Neural crest cell (in vitro differentiated cells): ENCODE results near the gene GOT2. TPM values are rescaled to one million over a fixed set of nuclear protein-coding genes. Genes with fewer than 3 reads are reported as not detected.
A peak's percentile ranks its signal among the peaks of the same experiment; 100 is the strongest.

ENCODE experiments used
- DNase-seq: peaks from one replicate; pipeline ENCODE4 v3.0.0; 2021; ENCODE audit warnings: low read depth, mixed read lengths, low spot score
- H3K27ac Mint-ChIP-seq: one replicate; pipeline ENCODE4 v1.8.0; 2021; ENCODE audit warnings: mild to moderate bottlenecking, mixed read lengths; ENCODE audit not compliant: unreplicated experiment
- H3K27me3 Mint-ChIP-seq: 2 replicates; pipeline ENCODE4 v1.8.0; 2021; ENCODE audit warnings: low read depth, mild to moderate bottlenecking, mixed read lengths
- H3K36me3 Mint-ChIP-seq: 2 replicates; pipeline ENCODE4 v1.8.0; 2021; ENCODE audit warnings: low read depth, mild to moderate bottlenecking, mixed read lengths
- H3K4me1 Mint-ChIP-seq: 2 replicates; pipeline ENCODE4 v1.8.0; 2021; ENCODE audit warnings: mixed read lengths
- H3K4me3 Mint-ChIP-seq: one replicate; pipeline ENCODE4 v1.8.0; 2021; ENCODE audit warnings: mild to moderate bottlenecking, mixed read lengths
- H3K9me3 Mint-ChIP-seq: 2 replicates; pipeline ENCODE4 v1.8.0; 2021; ENCODE audit warnings: mixed read lengths
- total RNA-seq: library from RNA; stranded (reverse); gene quantifications from 2 replicates; pipeline ENCODE4 v1.2.1, GENCODE V29; 2021
- TF ChIP-seq, protein P1 (sequence below): fragments of 200-600 bp; sonication (generic); conservative IDR thresholded peaks from 2 replicates; pipeline ENCODE4 v1.5.0; 2021; ENCODE audit warnings: antibody characterized with exemption, mild to moderate bottlenecking

The GOT2 gene
- total RNA-seq, 1 donor from 2014 or later: 128 TPM

DNA sequence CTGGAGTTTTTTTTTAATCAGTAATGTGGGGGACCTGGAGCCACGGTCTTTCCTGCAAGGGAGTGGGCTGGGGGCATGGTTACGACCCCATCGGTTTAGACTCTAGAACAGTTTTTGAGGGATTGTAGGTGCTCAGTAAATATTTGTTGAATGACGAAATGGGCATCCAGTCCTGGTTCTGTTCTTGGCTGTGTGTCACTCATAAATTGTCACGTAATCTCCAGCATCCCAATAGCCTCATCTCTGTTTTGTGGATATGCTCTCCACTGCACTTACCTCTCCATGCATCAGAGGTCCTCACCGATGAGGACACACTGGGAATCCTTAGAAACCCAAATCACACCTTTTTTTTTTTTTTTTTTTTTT lies 49.0 kb downstream of the GOT2 start:
- DNase-seq: no peak
- Mint-ChIP-seq H3K4me3 (peak overlapping the region; percentile 98), H3K27me3 (peaks cover 12% of the 10 kb centered on the region), H3K36me3 (no peaks in the 10 kb centered on the region), H3K4me1 (peaks cover 18% of the 10 kb centered on the region), H3K27ac (no peak overlapping the region), H3K9me3 (no peaks in the 10 kb centered on the region)
- TF ChIP-seq, protein P1, sequence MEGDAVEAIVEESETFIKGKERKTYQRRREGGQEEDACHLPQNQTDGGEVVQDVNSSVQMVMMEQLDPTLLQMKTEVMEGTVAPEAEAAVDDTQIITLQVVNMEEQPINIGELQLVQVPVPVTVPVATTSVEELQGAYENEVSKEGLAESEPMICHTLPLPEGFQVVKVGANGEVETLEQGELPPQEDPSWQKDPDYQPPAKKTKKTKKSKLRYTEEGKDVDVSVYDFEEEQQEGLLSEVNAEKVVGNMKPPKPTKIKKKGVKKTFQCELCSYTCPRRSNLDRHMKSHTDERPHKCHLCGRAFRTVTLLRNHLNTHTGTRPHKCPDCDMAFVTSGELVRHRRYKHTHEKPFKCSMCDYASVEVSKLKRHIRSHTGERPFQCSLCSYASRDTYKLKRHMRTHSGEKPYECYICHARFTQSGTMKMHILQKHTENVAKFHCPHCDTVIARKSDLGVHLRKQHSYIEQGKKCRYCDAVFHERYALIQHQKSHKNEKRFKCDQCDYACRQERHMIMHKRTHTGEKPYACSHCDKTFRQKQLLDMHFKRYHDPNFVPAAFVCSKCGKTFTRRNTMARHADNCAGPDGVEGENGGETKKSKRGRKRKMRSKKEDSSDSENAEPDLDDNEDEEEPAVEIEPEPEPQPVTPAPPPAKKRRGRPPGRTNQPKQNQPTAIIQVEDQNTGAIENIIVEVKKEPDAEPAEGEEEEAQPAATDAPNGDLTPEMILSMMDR: no peak

DNA sequence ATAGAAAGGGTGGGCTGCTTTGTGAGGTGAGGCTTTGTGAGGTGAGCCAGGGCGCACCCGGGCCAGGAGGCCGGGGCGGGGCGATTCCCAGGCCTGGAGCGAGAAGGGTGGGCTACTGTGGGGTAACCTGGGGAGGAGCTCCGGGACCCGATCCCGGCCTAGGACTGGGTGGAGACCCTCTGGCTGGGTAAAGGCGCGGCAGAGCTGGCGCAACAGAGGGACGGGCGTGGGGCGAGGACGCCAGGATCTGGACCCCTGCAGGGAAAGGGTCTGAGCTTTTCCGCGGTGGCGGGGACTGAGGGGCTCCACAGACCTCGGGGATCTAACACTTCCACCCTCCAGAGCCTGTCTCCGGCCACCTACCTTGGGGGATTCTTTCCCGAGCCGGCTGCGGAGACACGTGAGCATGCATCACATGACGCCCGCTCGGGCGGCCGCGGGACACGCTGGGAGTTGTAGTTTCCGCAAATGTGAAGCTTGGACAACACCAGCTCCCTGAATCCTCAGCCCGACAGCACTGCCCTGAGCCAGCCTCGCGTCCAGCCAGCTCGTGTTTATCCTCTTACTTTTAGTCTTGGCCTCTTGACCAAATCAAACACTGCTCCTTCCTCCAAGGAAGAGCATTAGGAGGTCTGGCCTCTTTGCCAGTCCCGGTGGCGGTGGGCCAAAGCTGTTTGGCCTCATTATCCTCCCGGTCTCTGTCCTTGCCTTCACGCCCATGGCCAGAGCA lies 49.6 kb downstream of the GOT2 start, which contains the start of gene SLC38A7:
Gene SLC38A7 (minus strand): TSS at position 417 of the 730 bp plus-strand sequence. CDS start 4,644 bp downstream, outside the sequence.
- peak; percentile 76 for DNase-seq
- Mint-ChIP-seq H3K27ac (peak within 1 kb of the TSS; percentile 89), H3K4me3 (peak within 1 kb of the TSS; percentile 98), H3K36me3 (no peaks in the 10 kb centered on the region), H3K4me1 (peaks cover 18% of the 10 kb centered on the region), H3K27me3 (peaks cover 7% of the 10 kb centered on the region), H3K9me3 (no peaks in the 10 kb centered on the region)
- TF ChIP-seq, protein P1: no peak

DNA sequence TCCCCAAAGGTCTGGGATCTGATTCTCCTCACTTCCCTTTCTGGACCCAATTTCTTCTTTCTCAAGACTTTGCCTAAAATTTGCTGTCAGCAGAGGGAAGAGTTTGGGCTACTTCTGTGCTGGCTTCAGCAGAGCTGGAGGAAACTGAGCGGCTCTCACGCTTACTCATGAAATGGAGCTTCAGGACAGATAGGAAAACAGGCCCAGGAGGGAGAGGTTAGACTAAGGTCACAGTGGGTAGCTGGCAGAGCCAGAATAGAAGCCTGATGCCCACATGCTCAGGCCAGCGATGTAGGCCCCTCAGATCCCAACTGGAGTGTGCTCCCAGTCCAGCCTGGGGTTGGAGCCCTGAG lies 50.1 kb downstream of the GOT2 start:
- no peaks in the 10 kb centered on the region for H3K9me3 Mint-ChIP-seq
- no peaks in the 10 kb centered on the region for H3K36me3 Mint-ChIP-seq
- DNase-seq: no peak
- peak overlapping the region; percentile 98 for H3K4me3 Mint-ChIP-seq
- TF ChIP-seq, protein P1: no peak
- H3K27me3 Mint-ChIP-seq: peaks cover 6% of the 10 kb centered on the region
- H3K4me1 Mint-ChIP-seq: peaks cover 18% of the 10 kb centered on the region
- peak overlapping the region; percentile 89 for H3K27ac Mint-ChIP-seq

DNA sequence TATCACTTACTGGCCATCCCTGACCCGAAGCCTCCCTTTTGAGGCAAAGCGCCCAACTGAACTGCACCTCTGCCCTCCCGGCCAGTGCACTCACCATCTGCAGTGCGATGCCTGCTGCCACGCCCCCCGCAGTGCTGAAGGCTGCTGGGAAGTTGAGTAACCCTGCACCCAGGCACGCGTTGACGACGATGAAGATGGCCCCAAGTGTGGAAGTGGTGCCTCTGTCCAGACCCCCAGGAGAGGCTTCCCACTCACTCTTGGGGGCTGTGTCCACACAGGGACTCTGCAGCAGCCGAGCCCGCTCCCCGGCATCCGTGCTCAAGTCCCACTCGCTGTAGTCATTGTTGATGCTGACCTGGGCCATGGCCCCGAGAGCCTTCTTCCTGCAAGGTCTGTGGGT lies 54.4 kb downstream of the GOT2 start:
- H3K36me3 Mint-ChIP-seq: peaks cover 8% of the 10 kb centered on the region
- H3K9me3 Mint-ChIP-seq: no peaks in the 10 kb centered on the region
- no peak overlapping the region for H3K4me3 Mint-ChIP-seq
- no peaks in the 10 kb centered on the region for H3K27me3 Mint-ChIP-seq
- DNase-seq: no peak
- TF ChIP-seq, protein P1: no peak
- H3K4me1 Mint-ChIP-seq: peaks cover 16% of the 10 kb centered on the region
- no peak overlapping the region for H3K27ac Mint-ChIP-seq

DNA sequence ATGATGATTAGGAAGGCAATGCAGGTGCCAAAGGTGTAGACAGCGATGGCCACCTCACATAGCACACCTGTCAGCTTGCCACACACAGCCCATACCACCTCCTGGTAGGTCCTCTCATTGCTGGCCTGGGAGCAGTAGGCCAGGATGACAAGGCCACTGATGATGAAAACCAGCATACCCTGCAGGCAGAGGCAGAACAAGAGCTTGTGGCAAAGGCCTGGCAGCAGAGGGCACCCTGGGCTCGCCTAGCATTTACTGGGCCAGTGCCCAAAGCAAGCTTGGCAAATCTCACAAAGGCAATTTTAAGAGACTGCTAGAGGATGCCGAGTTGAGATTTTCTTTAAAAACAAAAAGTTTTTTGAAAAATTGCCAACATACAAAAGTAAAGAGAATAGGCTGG lies 55.4 kb downstream of the GOT2 start:
- Mint-ChIP-seq H3K36me3 (peaks cover 8% of the 10 kb centered on the region), H3K4me3 (no peak overlapping the region), H3K27me3 (no peaks in the 10 kb centered on the region), H3K27ac (no peak overlapping the region), H3K9me3 (no peaks in the 10 kb centered on the region), H3K4me1 (peaks cover 9% of the 10 kb centered on the region)
- DNase-seq: no peak
- TF ChIP-seq, protein P1: no peak
